Activated CD8-positive, alpha-beta memory T cell treated with anti-CD3 and anti-CD28 coated beads, Interleukin-2, amount 50 U/mL, for 1 hour (primary cell): Measurements from ENCODE around the gene SOAT1.

Experiments
- DNase-seq: peaks from one replicate; pipeline ENCODE4 v3.0.0-alpha.2; 2020; ENCODE audit errors: extremely low read depth

Gene SOAT1

DNA sequence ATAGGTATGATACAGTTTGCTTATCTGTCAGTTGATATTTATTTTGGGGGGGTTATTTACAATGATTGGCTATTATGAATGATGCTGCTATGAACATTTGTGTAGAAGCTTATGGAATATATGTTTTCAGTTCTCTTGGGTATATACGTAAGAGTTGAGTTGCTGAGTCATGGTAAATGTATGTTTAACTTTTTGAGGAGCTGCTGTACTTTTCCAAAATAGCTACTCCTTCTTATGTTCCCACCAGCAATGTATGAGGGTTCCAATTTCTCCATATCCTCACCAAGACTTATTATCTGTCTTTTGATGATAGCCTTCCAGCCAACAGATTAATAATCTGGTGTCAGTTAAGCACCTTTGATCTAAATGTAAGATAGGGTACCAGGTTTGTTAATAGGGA is 11.9 kb downstream of the SOAT1 start:
- no peak for DNase-seq

DNA sequence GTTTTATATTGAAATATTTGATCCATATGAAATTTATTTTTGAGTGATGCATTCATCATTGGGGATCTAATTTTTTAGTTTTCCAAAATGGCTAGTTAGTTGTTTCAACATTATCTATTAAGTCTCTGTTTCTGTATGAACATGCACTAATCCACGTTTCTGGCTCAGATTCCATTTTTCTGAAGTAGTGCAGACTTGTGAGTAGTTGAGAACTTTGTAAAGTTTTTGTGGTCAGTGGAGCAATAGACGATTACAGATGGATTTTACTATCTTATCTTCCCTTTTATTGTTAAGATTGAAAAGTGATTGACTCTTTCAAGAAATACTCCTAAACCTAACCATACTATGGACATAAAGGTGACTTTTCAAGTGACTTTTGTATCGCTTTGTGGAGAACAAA is 16.7 kb downstream of the SOAT1 start:
- DNase-seq: no peak

DNA sequence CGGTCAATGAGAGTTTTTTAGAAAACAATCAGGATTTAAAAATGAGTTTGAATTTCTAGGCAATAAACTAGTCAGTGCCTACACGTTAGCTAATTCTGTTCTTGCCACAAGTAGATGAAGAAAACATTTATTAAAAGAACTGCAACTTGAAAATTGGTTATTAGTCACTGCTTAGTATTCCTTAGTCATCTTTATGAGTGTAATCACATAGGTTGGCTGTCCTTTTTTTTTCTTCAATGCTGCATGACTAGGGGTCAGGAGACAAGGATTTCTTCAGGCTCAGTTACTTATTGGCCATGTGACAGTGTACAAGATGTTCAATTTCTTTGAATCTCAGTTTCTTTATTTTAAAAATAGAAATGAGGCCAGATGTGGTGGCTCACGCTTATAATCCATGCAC is 17.1 kb downstream of the SOAT1 start:
- DNase-seq: no peak

DNA sequence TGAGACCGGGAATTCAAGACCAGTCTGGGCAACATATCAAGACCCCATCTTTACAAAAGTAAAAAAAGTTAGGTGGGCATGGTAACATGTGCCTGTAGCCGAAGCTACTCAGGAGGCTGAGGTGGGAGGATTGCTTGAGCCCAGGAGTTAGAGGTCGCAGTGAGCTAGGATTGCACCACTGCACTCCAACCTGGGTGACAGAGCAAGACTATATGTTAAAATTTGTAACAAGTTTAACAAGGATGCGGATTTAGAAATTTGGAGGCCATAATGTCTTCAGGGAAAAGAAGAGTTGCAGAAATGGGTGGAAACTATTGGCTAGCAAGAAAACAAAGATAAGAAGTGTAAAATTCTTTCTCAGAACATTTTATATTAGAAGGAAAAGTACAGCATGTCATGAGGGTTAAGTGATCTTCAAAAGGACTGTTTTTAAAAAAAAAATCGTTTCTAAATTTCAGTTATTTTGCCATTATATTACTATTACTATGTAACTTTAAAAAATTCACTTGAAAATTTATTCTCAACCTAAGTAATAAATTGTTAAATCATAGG is 17.6 kb downstream of the SOAT1 start:
- DNase-seq: no peak

DNA sequence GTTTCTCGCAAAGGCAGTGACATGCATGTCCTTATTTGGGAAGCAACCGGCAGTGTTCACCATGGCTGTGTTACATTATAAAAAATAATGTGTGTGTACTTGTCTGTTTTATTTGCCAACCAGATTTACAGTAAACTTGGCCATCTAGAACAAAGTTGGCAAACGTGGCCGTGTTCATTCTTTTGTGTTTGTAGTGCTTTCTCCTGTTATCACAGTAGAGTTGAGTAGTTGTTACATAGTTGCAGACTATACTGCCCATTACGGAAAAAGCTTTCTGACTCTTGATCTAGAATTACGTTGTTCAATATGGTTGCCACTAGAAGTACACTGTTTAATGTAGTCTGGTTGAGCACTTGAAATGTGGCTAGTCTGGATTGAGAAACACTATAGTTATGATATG is 19.4 kb downstream of the SOAT1 start:
- no peak for DNase-seq

DNA sequence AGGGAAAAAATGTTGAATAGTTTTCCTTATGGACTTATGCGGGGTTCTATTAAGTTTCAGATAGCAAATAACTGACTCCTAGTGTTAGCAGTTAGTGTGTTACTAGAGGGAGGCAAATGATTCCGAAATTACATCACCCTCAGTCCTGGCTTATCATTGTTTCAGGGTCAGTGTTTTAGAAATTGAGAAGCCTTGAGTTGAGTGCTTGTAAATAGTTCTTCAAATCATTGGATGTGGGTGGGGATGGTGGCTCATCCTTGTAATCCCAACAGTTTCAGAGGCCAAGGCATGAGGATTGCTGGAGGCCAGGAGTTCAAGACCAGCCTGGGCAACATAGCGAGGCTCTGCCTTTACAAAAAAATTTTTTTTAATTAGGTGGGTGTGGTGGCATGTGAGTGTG is 21.3 kb downstream of the SOAT1 start:
- DNase-seq: no peak

DNA sequence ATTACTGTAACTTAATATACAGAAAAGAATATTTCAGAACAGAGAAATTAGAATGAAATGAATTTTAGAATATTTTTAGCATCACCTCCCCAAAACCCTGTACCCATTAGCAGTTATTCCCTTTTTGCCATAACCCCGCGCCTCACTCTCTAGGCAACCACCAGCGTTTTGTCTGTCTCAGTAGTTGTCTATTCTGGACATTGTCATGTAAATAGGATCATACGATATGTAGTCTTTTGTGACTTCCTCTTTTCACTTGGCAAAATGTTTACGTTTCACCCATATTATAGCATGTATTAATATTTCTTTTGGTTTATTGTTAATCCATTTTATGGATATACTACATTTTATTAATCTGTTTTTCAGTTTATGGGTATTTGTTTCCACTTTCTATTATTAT is 24.9 kb downstream of the SOAT1 start:
- DNase-seq: no peak

DNA sequence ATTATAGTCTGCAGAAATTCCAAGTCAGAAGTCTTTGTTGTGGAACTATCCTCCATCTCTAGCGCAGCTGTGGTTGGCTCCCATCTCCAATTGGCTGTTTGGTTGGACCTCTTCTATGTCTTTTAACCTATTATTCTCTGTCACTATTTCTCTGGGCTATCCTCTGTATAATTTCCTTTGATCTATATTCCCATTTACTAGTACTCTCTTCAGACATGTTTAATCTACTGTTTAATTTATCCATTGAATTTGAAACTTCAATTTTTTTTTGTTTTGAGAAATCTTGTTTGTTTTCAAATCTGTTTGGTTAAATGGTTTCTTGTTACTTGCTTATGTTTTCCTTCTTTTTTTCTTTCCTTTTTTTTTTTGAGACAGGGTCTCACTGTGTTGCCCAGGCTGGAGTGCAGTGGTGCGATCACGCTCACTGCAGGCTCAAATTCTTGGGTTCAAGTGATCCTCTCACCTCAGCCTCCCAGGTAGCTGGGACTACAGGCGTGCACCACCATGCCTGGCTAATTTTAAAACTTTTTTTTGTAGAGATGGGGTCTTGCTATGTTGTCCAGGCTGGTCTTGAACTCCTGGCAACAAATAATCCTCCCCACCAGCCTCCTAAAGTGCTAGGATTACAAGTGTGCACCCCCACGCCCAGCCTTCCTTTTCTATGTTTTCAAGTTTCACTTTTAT is 28.1 kb downstream of the SOAT1 start:
- DNase-seq: no peak

DNA sequence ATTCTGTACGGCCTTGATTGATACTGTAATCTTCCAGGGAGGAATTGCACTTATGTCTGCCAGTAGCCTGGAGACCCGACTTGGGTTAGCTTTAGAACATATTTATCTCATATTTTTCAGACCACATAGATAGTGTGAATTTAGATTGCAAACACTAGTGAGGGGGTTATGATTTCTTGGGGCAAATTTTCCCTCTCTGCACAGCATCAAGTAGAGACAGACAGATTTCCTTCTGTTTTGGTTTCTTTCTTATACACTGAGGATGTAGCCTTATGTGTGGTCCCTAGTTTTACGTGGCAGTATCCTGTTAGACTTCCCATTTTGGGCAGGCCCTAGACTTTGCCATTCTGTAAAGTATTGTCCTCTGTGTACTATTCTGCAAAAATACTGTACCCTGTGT is 29.0 kb downstream of the SOAT1 start:
- DNase-seq: no peak

DNA sequence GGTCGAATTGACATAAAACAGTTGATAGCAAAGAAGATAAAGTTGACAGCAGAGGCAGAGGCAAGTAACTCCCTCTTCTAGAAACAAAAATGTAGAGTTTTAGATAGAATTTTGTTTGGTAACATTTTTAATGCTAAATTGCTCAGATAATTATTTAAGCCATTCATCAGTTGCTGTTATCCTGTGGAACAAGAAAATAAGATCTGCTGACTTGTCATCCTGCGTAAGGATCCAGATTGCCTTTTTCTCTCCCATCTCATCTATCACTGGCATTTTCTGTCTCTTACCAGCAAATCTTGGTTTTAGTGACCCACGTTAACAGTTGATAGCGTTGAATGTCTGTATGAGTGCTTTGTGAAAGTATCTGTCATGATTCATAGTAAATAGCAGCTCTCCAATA is 29.8 kb downstream of the SOAT1 start:
- no peak for DNase-seq

DNA sequence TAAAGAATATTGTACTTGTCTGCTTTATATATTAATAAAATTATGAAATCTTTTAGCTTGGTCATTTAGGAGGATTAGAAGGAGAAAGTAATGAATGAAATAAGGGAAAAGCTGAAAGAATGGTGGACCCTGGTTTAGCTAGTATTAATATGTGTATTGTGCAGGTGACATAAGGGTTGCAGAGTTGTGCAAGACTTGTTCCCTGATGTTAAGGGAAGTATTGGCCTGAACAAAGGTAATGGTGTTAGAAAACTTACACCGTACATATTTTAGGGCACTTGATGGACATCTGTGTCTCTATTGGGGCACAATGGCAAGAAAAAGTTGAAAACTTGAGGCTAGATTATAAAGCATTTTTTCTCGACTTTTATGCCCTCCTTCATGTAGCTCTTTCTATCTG is 32.2 kb downstream of the SOAT1 start:
- no peak for DNase-seq

DNA sequence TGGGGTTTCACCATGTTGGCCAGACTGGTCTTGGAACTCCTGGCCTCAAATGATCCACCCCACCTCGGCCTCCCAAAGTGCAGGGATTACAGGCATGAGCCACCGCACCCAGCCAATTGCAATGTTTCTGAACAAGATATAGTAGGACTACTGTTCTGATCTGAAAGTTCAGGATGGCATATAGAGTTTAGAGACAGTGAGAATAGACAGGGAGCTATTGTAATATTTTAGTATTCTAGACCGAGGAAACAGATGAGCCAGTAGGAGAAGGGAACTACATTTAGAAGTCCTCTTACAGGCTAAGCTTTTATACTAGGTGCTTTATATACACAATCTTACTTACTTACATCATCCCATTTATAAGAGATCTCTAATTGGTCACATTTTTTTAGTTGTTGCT is 33.1 kb downstream of the SOAT1 start:
- DNase-seq: no peak

DNA sequence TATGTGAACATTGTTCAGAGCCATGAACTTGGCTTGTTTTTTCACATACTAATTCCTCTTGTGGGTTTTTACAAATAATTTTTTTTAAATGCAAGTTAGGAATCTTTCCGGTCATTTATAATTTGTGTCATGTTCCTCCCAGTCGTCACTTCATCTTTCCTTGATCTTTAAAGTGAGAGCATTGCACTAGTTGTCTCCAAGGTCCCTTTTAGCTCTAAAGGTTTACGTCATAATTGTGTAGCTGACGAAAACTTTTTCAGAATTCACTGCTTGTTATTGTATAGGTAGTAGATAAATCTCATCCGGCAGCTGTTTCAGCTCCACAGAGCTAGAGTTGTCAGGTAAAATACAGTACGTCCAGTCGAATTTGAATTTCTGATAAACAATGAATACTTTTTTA is 33.6 kb downstream of the SOAT1 start:
- DNase-seq: no peak

DNA sequence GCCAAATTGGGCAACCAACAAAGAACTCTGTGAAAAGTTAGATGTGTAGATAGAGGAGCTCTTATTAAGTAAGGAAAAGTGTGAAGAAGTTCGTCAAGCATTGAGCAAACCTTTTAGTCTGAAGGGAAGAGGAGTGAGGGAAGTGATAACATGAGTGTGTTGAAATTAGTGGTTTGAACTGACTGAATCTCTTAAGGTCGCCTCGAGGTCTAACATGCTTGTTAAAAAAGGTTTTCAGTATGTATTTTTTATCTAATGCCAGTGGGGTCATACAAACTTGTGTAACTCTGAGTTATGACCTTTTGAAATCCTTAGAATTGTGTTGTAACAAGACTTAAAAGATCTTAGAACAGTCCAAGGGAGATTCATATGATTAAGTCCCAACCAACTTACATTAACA is 34.1 kb downstream of the SOAT1 start:
- DNase-seq: no peak

DNA sequence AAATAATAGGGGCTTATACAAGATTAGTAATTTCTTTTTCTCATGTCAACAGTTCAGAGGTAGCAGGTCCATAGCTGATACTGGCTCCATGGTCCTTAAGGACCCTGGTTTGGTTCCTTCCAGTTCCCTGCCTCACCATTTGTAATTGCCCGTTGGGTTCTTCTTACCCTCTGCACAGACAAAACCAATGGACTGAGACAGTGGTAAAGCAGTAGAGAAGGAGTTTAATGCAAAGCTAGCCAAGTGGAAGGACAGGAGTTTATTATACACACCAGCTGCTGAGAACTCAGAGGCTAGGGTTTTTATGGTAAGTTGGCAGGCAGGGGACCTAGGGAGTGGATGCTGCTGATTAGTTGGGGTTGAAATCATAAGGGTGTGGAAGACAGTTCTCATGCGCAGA is 36.3 kb downstream of the SOAT1 start:
- no peak for DNase-seq

DNA sequence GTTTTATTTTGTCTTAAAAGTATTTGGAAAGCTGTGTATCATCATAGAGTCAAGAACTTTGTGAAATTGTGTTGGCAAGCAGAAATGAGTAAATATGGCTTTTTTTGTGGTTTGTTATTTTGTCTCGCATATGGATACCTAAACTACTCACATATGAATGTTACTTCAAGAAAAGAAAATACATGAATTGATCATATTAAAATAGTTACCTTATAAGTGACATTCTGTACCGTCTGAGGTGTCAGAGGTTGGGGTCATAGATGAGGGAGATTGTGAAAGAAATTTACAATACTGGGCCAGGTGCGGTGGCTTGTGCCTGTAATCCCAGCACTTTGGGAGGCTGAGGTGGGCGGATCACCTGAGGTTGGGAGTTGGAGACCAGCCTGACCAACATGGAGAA is 40.8 kb downstream of the SOAT1 start:
- DNase-seq: no peak

DNA sequence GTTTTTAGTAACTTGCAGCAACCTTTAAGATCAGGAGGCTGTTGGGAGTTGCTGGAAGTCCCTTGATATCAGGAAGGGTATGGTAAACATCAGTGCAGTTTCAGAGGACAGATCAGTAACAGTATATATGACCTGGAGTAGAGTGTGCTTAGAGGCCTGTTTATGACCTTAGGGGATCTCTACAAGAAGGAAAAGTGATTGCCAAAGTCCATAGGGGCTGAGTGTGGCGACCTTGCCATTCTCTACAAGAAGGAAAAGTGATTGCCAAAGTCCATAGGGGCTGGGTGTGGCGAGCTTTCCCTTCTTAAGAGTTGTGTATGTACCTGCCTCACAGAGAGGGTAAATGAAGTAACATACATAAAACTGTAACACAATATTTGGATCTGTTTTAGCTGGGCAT is 43.7 kb downstream of the SOAT1 start:
- no peak for DNase-seq

DNA sequence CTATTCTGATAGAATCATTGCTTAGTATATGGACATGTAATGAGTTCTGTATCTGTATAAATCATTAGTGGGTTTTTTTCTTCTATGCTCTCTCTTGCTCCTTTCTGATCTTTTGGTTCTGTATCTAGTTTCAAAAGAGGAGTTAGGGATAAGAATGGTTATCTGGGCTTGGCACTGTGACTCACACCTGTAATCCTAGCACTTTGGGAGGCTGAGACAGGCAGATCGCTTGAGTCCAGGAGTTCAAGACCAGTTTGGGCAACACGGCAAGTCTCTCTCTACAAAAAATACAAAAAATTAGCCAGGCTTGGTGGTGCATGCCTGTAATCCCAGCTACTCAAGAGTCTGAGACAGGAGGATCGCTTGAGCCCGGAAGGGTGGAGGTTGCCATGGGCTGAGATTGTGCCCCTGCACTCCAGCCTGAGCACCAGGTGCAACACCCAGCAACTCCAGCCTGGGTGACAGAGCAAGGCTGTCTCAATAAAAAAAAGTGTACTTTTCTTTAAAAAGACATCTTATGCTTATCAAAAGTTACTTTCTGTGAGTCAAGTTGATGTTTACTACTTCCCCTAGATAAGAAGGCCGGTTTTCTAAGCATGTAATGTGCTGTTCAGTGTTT is 44.5 kb downstream of the SOAT1 start:
- DNase-seq: no peak

DNA sequence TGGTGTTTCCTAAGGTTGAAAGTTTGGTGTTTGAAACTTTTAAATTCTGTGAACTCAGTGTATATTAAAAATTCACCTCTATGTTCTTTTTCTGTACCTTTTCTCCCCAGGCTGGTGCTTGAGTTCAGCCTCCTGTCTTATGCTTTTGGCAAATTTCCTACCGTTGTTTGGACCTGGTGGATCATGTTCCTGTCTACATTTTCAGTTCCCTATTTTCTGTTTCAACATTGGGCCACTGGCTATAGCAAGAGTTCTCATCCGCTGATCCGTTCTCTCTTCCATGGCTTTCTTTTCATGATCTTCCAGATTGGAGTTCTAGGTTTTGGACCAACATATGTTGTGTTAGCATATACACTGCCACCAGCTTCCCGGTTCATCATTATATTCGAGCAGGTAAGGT is 47.3 kb downstream of the SOAT1 start:
- DNase-seq: no peak

DNA sequence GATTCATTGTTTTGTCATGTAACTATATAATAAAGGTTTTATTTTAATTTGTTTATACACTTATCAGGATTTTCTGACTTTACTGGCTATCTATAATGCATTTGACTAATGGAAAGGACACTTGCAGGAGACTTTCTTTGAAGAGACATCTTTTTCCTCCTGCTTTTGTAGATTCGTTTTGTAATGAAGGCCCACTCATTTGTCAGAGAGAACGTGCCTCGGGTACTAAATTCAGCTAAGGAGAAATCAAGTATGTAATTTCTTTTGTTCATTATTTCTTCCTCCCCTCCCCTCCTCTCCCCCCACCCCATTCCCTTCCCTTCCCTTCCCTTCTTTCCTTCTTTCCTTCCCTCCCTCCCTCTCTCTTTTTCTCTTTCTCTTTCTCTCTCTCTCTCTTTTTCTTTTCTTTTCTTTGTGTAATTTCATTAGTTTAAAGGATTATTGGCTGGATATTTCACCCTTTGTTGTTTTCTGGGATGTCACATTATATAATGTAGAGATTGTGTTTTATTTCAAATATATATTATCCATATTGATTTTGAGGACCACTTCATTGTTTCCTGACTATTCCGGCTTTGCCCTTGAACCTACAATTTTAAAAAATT is 48.4 kb downstream of the SOAT1 start:
- no peak for DNase-seq

DNA sequence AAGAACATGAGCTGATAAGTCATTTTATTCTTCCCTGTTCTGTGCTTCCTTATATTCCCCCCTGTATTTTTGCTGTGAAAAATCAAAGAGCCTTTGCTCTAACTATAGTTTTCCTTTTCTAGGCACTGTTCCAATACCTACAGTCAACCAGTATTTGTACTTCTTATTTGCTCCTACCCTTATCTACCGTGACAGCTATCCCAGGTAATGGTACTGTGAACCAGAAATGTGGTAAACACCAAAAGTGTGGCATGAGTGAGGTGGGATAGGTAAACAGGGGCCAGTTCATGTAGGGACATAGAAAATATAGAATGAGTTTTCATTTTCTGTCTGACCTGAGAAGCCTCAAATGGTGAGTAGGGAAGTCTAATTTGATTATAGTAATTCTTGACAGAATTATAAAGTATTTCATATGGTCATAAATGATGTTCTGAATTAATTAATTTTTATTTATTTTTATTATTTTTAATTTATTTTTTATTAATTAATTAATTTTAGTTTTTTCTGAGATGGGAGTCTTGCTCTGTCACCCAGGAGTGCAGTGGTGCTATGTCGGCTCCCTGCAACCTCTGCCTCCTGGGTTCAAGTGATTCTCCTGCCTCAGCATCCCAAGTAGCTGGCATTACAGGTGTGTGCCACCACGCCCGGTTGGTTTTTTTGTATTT is 49.3 kb downstream of the SOAT1 start:
- DNase-seq: no peak

DNA sequence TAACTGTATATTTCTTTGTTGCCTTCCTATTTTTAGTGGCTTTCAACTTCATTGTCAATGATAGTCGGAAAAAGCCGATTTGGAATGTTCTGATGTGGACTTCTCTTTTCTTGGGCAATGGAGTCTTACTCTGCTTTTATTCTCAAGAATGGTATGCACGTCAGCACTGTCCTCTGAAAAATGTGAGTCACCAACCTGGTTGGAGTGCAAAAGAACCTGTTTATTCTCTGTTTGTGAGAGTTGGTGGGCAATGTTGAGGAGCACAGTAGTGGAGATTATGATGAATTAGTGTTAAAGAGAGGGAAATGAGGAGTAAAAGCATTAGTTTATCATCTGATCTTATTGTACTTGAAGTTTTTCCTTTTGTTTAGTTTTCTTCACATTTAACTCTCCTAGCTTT is 57.7 kb downstream of the SOAT1 start:
- no peak for DNase-seq

DNA sequence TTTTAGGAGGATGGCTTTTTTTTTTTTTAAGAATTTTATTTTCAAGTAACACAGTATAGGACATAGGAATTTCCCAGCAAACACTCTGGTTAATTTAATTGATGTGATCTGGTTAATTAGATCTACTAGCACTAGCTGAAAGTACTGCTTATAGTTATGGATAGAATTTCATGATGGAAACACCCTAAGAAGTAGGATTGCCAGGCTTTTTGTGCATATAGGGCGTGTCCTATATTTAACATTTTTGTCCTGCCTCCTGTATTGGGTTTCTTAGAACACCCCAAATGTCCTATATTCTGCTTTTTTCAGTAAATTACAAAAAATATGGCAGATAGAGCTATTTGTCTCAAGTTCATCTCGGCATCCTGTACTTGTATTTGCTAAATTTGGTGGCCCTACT is 58.6 kb downstream of the SOAT1 start:
- no peak for DNase-seq
